GM21717 (cell line): ENCODE data around the gene RTRAF.

Source experiments
- ATAC-seq: cut with Tn5 transposase; IDR thresholded peaks from one replicate; pipeline ENCODE4 v1.9.1; 2021; ENCODE audit warnings: mild to moderate bottlenecking, moderate library complexity; ENCODE audit not compliant: unreplicated experiment

RTRAF gene

DNA sequence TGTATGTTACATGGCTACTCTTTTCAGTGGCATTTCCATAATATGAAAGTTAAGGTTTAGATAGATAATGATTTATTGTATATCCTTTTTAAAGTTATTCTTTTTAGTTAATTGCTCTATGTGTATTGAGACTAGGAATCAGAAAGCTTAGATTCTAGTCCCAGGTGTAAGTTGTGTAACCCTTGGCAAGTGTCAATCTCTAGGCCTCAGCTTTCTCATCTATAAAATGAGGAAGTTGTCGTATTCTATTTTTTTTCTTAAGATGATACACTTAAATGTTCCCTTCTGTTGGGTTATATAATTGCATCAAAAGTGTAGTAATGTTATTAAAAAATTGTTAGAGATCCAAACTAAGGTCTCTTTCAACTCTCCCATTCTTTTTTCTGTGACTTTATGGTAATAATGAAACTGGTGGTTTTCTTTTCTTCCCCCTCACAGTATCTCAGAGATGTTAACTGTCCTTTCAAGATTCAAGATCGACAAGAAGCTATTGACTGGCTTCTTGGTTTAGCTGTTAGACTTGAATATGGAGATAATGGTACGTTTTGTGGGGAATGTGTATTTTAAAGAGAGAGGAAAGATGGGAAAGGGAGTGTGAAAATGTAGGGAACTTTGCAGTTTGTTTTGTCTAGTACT, 4.1 kb downstream of the RTRAF start:
- ATAC-seq: no peak

DNA sequence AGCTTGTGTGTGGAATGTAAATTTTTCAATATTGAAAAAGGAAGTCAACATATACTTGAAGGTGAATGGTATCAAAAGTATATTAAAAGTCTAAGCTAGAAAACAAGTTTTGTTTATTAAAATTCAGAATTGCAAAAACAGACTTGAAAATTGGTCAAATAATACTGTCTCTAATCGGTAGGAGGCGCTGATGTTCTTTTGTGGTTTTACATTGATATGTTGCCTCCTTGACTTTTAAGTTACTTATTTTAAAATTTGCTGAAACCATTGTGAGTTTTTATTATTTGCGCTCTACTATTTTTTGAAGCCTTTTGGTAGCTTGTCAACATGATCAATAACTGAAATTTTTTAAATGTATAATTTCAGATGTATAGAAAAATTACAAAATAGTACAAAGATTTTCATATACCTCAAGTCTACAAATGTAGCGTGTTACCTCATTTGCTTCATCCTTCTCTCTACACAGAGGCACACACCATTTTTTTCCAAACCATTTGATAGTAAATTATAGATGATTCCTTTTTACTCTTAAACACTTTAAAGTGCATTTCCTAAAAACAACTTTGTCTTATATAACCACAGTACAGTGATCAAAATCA, 6.9 kb downstream of the RTRAF start:
- no peak for ATAC-seq

DNA sequence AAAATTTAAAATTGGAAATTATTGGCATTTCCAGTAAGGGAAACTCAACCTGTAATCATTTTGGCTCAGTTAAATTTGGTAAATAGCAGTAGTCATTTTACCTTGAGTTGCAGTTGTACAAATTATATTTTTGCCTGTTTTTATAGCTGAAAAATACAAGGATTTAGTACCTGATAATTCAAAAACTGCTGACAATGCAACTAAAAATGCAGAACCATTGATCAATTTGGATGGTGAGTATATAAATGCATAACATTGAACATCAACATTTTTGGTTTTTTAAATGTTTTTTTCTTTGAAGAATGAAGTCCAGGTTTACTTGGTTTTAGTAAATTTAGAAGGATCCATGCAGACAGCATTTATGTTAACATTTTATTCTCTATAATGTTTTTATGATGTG, 9.0 kb downstream of the RTRAF start:
- no peak for ATAC-seq

DNA sequence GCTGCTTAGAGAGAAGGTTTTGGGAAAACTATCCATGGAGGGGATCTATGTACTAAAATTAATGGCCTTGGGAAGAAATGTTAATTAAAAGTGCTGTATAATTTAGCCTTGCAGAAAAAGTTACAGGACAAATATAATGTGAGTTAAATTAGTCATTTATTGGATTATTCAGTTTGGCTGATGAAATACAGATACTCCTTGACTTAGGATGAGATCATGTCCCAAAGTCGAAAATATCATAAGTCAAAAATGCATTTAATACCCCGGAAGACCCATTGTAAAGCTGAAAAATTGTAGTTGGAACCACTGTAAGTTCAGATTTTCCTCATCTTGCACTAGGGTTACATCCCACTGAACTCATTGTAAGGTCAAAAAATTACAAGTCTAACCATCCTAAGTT, 9.7 kb downstream of the RTRAF start:
- no peak for ATAC-seq

DNA sequence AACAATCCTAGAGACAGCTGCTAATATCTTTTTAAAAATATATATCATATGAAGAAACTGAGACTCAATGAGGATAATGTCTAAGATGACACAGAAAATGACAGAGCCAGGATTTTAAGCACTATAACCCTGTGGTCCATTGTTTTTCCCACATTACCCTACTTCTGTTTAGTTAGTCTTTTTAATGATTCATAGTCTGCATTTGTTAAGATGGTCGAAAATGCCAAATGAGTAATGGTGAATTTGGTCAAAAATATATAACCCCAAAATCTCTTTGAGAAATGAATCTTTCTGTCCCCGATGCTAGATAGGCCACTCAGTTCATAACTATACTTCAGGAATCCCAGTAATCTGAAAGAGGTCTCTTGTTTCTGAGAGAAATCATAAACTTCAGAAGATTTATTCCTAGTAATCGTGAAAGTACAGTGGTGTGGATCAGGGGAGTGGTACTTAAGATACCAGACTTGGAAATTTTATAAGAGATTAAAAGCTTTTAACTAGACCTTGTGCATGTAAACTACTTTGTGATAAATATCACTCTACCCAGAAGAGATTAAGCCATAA, 10.8 kb downstream of the RTRAF start:
- no peak for ATAC-seq

- no peak for ATAC-seq
These were observed 11.3 kb downstream of the RTRAF start for GRCh38 chr14:52000696-52001095.

DNA sequence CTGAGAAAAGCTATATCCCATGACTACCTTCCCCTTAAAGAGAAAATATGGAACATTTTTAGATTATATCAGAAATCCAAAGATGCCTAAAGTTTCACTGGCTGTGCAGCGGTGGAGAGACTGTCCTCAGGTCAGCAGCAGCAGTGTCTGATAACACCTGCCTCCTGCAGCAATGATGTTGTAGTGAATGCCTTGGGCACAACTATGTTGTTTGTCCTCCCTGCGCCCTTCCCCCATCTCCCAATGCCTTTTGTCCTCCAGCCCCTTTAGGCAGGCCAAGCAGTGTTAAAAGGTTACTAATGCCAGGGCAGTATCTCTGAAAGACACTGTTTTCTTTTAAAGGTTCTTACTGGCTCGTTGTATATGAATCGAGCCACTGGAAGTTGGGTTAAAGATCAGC, 13.2 kb downstream of the RTRAF start:
- ATAC-seq: no peak

DNA sequence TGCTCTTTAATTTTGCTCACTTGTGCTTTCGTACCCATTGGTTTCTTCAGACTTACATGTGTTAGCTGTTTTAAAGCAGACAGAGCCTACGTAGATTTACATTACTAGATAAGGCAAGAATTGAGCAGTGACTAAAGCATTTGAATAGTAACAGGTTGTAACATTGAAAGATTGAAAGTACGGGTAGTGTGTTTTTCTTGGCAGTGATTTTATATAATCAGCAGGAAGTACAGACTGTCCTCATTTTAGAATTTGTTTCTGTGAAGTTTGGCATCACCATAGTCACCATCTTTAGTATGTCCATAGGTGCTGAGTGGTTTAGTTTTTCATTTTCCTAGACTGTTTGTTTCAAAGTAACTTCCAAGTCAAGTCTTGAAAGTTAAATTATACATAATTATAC, 14.0 kb downstream of the RTRAF start:
- no peak for ATAC-seq

DNA sequence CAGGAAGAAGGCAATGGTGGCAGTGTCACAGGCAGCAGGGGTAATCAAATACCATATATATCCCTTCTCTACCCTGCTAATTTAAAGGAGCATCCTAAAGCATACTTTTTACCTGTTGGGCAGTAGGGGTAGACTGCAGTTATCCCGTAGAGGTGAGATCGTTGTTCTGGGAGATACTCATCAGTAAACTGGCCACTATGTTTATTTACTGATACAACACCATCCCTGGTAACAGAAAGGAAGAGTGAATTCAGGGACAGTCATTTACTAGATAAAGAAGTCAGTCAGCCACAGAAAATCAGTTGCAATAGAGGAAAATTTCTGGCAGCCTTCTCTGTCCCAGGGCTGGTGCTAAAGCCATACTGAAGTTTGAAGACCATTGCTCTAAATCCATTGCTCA, 16.3 kb downstream of the RTRAF start:
- no peak for ATAC-seq

DNA sequence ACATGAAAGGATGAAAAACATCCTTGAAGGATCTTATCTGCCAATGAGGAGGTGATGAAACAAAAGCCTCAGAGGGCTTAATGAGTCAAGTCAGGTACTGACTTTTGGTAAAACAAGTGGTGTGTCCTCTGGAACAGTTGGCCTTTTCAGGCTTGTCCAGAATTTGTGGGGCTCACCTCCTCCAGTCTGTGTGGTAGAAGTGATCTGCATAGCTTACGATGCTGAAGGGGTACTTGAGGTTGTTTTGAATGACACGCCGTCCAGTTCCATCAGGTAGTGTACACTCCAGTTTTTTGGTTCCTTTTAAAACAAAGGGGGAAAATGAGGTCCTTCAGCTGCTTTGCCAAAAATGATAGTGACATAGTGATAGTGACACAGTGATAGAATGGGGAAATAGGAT, 17.0 kb downstream of the RTRAF start:
- ATAC-seq: no peak

DNA sequence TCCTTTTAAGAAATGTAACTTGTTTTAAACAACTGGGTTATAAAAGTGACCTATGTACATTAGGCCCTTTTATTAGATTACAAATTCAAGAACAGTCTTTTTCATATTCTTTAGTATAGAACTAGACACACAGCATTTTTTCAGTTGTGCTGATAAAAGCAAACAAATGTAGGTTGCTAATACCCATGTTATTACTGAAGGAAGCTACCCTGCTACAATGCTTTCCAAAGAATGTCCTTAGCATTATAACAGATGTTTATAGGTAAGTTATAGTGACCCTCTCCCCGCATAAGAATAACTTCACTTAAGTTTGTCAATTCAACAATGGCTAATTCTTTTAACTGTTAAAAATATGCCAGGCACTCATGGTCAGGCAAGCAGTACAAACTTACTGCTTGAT, 17.9 kb downstream of the RTRAF start:
- no peak for ATAC-seq

DNA sequence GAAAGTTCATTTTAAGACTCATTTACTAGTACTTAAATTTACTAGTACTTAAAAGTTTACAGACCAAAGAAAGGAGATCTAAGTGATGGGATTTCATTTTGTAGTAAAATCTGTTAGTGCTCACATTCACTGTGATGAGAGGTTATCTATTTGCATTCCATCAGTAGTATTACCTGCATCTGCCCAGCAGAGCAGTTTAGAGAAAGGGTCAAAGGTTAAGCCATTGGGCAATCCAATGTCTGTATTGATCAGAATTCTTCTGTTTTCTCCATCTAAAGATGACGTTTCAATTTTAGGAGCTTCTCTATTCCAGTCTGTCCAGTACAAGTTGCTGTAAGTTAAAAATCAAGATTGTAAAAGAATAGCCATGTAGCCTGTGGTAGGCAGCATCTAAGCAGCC, 18.3 kb downstream of the RTRAF start:
- no peak for ATAC-seq

DNA sequence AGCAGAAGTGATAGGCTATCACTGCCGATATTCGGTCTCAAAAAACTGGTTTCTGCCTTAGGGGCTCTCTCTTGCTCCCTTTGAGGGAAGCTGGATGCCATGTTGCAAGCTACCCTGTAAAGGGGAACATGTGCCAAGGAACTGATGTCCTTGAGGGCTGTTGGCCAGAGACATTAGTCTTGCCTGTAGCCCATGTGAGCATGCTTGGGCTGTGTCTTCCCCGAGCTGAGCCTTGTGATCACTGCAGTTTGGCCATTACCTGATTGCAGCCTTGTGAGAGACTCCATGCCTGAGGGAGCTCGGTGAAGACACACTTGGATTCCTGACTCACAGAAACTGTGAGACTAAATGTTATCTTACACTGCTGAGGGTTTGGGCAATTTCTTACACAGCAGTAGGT, 18.8 kb downstream of the RTRAF start:
- no peak for ATAC-seq

- no peak for ATAC-seq
These were observed 20.9 kb downstream of the RTRAF start for GRCh38 chr14:52010173-52010693.

DNA sequence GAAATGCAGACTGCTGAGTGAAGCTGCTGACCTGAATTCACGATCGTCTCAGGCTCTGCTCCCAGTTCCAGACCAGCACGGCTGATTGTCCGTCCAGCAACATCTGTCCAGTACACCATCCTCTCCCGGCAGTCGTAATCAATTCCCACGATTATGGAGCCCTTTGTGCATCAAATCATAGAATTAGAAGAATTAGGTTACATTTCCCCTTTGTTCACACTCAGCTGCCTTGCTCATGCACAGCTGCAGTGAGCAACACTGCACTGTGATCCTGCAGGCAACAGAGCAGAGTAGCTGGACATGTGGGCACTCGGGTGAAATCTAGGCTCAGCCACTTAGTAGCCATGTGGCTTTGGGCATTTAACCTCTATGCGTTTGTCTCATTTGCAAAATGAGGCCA, 22.2 kb downstream of the RTRAF start:
- no peak for ATAC-seq

DNA sequence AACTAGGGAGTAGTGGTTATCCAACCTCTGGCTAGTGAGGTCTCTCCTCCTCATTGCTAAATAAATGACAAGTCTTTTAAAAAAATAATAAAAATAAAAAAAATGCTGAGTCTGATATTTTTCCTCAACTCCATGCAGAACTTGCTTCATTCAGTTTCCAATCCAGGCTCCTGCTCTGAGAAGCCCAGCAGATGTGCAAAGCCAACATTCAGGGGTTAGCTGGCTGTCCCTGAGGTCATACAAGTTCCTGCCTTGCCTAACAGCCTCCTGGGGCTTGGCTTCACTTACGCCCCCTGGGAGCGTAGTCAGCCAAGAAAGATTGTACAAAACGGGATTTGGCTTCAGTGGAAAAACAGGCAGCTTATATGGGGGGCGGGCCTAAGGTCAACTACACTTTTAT, 23.3 kb downstream of the RTRAF start:
- ATAC-seq: no peak

GRCh38 chr14:52013984-52014600, 24.7 kb downstream of the RTRAF start:
- ATAC-seq: no peak

GRCh38 chr14:52014601-52015267, 25.4 kb downstream of the RTRAF start:
- no peak for ATAC-seq

GRCh38 chr14:52015411-52016030, 26.2 kb downstream of the RTRAF start:
- ATAC-seq: no peak

- no peak for ATAC-seq
These were observed 28.9 kb downstream of the RTRAF start for GRCh38 chr14:52018252-52018651.

DNA sequence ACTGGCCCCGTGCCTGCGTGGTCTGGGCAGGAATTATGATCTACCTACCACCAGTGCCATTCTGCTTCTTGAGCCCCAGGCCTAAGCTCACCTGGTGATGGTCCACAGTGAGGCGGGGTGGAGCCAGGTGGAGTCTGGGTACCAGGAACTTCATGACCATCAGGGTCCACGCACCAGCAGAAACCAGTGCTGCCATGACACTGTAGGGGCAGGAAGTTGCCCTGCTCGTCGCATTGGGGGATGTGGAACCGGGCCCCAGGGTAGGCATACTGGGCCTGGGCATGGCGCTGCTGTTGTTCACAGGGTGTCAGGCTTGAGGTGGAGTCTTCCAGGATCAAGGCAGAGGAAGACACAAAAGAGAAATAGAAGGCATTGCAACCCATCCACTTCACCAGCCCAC, 29.6 kb downstream of the RTRAF start:
- no peak for ATAC-seq
